ENCODE data around the gene SLC41A3. TPM values are rescaled to one million over a fixed set of nuclear protein-coding genes. Genes with fewer than 3 reads are reported as not detected.

SLC41A3 gene
- total and polyA plus RNA-seq, 2 of the 4 experiments (the other 2 are of a cell fraction), result 30.5 to 43.5 TPM

DNA sequence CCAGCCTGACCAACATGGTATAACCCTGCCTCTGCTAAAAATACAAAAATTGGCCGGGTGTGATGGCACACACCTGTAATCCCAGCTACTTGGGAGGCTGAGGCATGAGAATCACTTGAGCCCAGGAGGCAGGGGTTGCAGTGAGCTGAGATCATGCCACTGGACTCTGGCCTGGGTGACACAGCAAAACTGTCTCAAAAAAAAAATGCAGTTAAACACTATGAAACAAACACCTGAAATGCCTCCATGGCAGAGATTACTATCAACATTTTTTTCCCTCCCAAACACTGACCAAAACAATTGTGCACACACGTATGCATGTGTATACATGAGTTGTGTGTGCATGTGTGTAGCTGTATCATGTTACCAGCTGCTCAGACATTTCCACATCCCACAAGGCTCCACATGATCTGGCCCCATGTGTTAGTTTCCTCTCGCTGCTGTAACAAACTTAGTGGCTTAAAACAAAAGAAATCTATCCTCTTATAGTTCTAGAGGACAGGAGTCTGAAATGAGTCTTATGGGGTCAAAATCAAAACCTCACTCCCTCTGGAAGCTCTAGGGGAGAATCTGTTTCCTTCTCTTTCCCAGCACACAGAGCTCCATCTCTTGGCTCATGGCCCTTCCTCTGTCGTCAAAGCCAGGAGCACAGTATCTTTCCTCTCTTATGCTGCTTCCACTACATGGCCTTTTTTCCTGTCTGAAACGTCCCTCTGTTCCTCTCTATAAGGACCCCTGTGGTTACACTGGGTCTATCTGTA lies 34.5 kb downstream of the SLC41A3 start:
- no peak for TF ChIP-seq MAZ (IDR thresholded peaks at IDR 0.05; ENCODE audit: borderline replicate concordance, low read depth, low read length)
- TF ChIP-seq, protein P1, sequence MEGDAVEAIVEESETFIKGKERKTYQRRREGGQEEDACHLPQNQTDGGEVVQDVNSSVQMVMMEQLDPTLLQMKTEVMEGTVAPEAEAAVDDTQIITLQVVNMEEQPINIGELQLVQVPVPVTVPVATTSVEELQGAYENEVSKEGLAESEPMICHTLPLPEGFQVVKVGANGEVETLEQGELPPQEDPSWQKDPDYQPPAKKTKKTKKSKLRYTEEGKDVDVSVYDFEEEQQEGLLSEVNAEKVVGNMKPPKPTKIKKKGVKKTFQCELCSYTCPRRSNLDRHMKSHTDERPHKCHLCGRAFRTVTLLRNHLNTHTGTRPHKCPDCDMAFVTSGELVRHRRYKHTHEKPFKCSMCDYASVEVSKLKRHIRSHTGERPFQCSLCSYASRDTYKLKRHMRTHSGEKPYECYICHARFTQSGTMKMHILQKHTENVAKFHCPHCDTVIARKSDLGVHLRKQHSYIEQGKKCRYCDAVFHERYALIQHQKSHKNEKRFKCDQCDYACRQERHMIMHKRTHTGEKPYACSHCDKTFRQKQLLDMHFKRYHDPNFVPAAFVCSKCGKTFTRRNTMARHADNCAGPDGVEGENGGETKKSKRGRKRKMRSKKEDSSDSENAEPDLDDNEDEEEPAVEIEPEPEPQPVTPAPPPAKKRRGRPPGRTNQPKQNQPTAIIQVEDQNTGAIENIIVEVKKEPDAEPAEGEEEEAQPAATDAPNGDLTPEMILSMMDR (conservative IDR thresholded peaks at IDR 0.05; ENCODE audit: low read depth, low read length), result no peak
- TF ChIP-seq NFE2L2 (IDR thresholded peaks at IDR 0.05; ENCODE audit: low read depth, low read length), result no peak
- TF ChIP-seq, protein P2, sequence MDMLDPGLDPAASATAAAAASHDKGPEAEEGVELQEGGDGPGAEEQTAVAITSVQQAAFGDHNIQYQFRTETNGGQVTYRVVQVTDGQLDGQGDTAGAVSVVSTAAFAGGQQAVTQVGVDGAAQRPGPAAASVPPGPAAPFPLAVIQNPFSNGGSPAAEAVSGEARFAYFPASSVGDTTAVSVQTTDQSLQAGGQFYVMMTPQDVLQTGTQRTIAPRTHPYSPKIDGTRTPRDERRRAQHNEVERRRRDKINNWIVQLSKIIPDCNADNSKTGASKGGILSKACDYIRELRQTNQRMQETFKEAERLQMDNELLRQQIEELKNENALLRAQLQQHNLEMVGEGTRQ (IDR thresholded peaks at IDR 0.05; ENCODE audit: low read depth, low read length), result no peak
- TF ChIP-seq POLR2A (IDR thresholded peaks at IDR 0.05; ENCODE audit: low read depth, low read length), result no peak
- no peak for TF ChIP-seq SMC3 (IDR thresholded peaks at IDR 0.05; ENCODE audit: low read depth, low read length)
- no peak for TF ChIP-seq MAFK (IDR thresholded peaks at IDR 0.05; ENCODE audit: low read depth, low read length)
- TF ChIP-seq FOS (IDR thresholded peaks at IDR 0.05; ENCODE audit: low read depth, low read length), result no peak
- TF ChIP-seq CHD1 (IDR thresholded peaks at IDR 0.05; ENCODE audit: low read depth, low read length), result no peak
- TF ChIP-seq MXI1 (IDR thresholded peaks at IDR 0.05; ENCODE audit: borderline replicate concordance, low read depth, low read length), result no peak
- TF ChIP-seq BHLHE40 (IDR thresholded peaks at IDR 0.05; ENCODE audit: low read depth, low read length), result no peak
- TF ChIP-seq RAD21 (IDR thresholded peaks at IDR 0.05; ENCODE audit: low read length), result no peak
- TF ChIP-seq RCOR1 (IDR thresholded peaks at IDR 0.05; ENCODE audit: insufficient replicate concordance, low read length), result no peak
- TF ChIP-seq, protein P3, sequence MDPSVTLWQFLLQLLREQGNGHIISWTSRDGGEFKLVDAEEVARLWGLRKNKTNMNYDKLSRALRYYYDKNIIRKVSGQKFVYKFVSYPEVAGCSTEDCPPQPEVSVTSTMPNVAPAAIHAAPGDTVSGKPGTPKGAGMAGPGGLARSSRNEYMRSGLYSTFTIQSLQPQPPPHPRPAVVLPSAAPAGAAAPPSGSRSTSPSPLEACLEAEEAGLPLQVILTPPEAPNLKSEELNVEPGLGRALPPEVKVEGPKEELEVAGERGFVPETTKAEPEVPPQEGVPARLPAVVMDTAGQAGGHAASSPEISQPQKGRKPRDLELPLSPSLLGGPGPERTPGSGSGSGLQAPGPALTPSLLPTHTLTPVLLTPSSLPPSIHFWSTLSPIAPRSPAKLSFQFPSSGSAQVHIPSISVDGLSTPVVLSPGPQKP (IDR thresholded peaks at IDR 0.05; ENCODE audit: borderline replicate concordance, low read depth, low read length), result no peak
- TF ChIP-seq RFX5 (IDR thresholded peaks at IDR 0.05; ENCODE audit: low read depth, low read length), result no peak
- no TSS peak for BruUV-seq (replicated peaks)
- intact Hi-C loops (cut with micrococcal nuclease) (no loop called here), dilution Hi-C loops (cut with HindIII; ENCODE audit: low sequenced_read_pairs, unreplicated experiment) (no loop called here), in situ Hi-C loops (cut with MboI; ENCODE audit: low sequenced_read_pairs) (no loop called here)
- WGBS, 2 experiments (ENCODE audit: extremely low coverage in 2 of 2, insufficient read length in 1 of 2), result 46% methylated on average over 2 of the region's 5 CpGs; no CpG with 5 or more reads in 1 of the 2 experiments
- H3K36me3 ChIP-seq (ENCODE audit: control insufficient read depth, insufficient read depth, low read length), result no peaks in the 10 kb centered on the region
- no peaks in the 10 kb centered on the region; the same call in 1 of the 2 replicates for H4K20me1 ChIP-seq (ENCODE audit: insufficient read depth, low read length)
- no peak overlapping the region for H2BK120ac ChIP-seq (ENCODE audit: low read depth, low read length)
- H3K27ac ChIP-seq (ENCODE audit: insufficient read depth, low read length), result no peak overlapping the region
- H3K14ac ChIP-seq (replicated peaks; ENCODE audit: low read depth, low read length), result no peak overlapping the region
- no peaks in the 10 kb centered on the region for H3K4me1 ChIP-seq (ENCODE audit: control insufficient read depth, insufficient read depth, low read length)
- no peak overlapping the region for H3K23ac ChIP-seq (ENCODE audit: low read depth, low read length)
- H3K9me3 ChIP-seq (ENCODE audit: control insufficient read depth, insufficient read depth, low read length), result no peaks in the 10 kb centered on the region
- no peak overlapping the region for H3K9ac ChIP-seq (ENCODE audit: low read depth, low read length)
- ChIA-PET POLR2A (ENCODE audit: unreplicated experiment) (no interaction called here), CTCF (no interaction called here)
- no peak overlapping the region for H2BK20ac ChIP-seq (ENCODE audit: low read depth, low read length)
- no peaks in the 10 kb centered on the region for H3K27me3 ChIP-seq (ENCODE audit: control insufficient read depth, insufficient read depth, low read length)
- no peak for ATAC-seq (ENCODE audit: low read depth)
- H3K18ac ChIP-seq (ENCODE audit: low read depth, low read length), result no peak overlapping the region
- no peak overlapping the region for H4K91ac ChIP-seq (ENCODE audit: insufficient read depth, low read depth, low read length)
- H3K4me2 ChIP-seq (ENCODE audit: low read depth, low read length), result no peak overlapping the region
- no peak overlapping the region for H2AFZ ChIP-seq (replicated peaks; ENCODE audit: low read length, poor library complexity)
- no peak overlapping the region for H2AK5ac ChIP-seq (ENCODE audit: low read depth, low read length)
- no peak overlapping the region for H3K4ac ChIP-seq (ENCODE audit: low read depth, low read length)
- no peak overlapping the region for H3K4me3 ChIP-seq (ENCODE audit: insufficient read depth, low read depth, low read length)
- no peak for DNase-seq
- no peak overlapping the region for H4K8ac ChIP-seq (ENCODE audit: low read depth in 2 of 2, low read length in 2 of 2)
- H2AK9ac ChIP-seq (replicated peaks; ENCODE audit: low read depth, low read length, poor library complexity), result no peak overlapping the region
- no peak overlapping the region for H3K56ac ChIP-seq (ENCODE audit: extremely low read depth, insufficient read depth, low read length)
- no peak overlapping the region for H2BK15ac ChIP-seq (ENCODE audit: low read depth, low read length)
- peaks cover 5% of the 10 kb centered on the region; the same call in 1 of the 2 replicates for H3K9me1 ChIP-seq (ENCODE audit: insufficient read depth, low read length)
- H3K79me1 ChIP-seq (ENCODE audit: low read depth in 1 of 2, low read length in 2 of 2), result no peaks in the 10 kb centered on the region
- no peak overlapping the region for H4K5ac ChIP-seq (ENCODE audit: low read depth, low read length)
- H2BK5ac ChIP-seq (ENCODE audit: low read depth, low read length, poor library complexity, severe bottlenecking), result no peak overlapping the region

Measured in IMR-90 (cell line).